ENCODE results near the gene SLC6A9. TPM values are rescaled to one million over a fixed set of nuclear protein-coding genes. Genes with fewer than 3 reads are reported as not detected.

SLC6A9 gene
- total RNA-seq, 1 experiment from 2014 or later = 12.8 TPM

- Histone ChIP-seq H3K9ac (ENCODE audit: low read length) (no peak overlapping the region), H3K4me1 (ENCODE audit: control insufficient read depth in 1 of 2, insufficient read depth in 2 of 2, low read length in 2 of 2) (peaks cover 7 to 8% of the 10 kb centered on the region in 2 experiments; a peak in 3 of 4 replicates), H3K9me3 (ENCODE audit: control insufficient read depth in 1 of 2, insufficient read depth in 1 of 2, low read depth in 1 of 2, low read length in 2 of 2) (no peaks in the 10 kb centered on the region), H4K20me1 (ENCODE audit: insufficient read depth) (no peaks in the 10 kb centered on the region), H3K27me3 (ENCODE audit: insufficient read depth, low read length) (no peaks in the 10 kb centered on the region), H3K27ac (ENCODE audit: low read depth, low read length) (no peak overlapping the region), H3K79me2 (ENCODE audit: insufficient read depth, low read length) (no peaks in the 10 kb centered on the region), H3K36me3 (ENCODE audit: control insufficient read depth in 1 of 2, insufficient read depth in 2 of 2, low read length in 2 of 2) (no peaks in the 10 kb centered on the region), H3K4me2 (ENCODE audit: low read length) (no peak overlapping the region), H2AFZ (ENCODE audit: low read depth, low read length, poor library complexity, severe bottlenecking) (no peak overlapping the region), H3K4me3 (replicated peaks in 1 of 2; ENCODE audit: low read depth in 1 of 2, low read length in 2 of 2) (no peak overlapping the region), H3K9me2 (ENCODE audit: insufficient read depth) (no peaks in the 10 kb centered on the region)
- ChIA-PET POLR2A (no interaction called here), CTCF (no interaction called here), RAD21 (ENCODE audit: low non-redundant PET in 1 of 2, low total read pairs in 2 of 2, uncharacterized antibody in 2 of 2, unreplicated experiment in 2 of 2) (no interaction called here)
- intact Hi-C loops (cut with micrococcal nuclease) = no loop called here
- ATAC-seq (no peak), DNase-seq (ENCODE audit: low read depth, low spot score) (no peak)
- no peak for TF ChIP-seq EZH2phosphoT487 (IDR thresholded peaks at IDR 0.05; ENCODE audit: borderline replicate concordance)
- TF ChIP-seq CEBPB (IDR thresholded peaks at IDR 0.05; ENCODE audit: low read depth) = no peak
- TF ChIP-seq, protein P1, sequence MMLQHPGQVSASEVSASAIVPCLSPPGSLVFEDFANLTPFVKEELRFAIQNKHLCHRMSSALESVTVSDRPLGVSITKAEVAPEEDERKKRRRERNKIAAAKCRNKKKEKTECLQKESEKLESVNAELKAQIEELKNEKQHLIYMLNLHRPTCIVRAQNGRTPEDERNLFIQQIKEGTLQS (IDR thresholded peaks at IDR 0.05) = no peak
- TF ChIP-seq ZFX (IDR thresholded peaks at IDR 0.05) = no peak
- no peak for TF ChIP-seq TCF7L2 (IDR thresholded peaks at IDR 0.05; ENCODE audit: borderline replicate concordance, extremely low read depth, insufficient read depth, insufficient read length)
- no peak for TF ChIP-seq SRF (IDR thresholded peaks at IDR 0.05; ENCODE audit: low read depth)
- TF ChIP-seq FOSL1 (IDR thresholded peaks at IDR 0.05; ENCODE audit: low read depth) = no peak
- no peak for TF ChIP-seq POLR2AphosphoS5 (IDR thresholded peaks at IDR 0.05; ENCODE audit: low read depth, low read length)
- TF ChIP-seq SIN3A (IDR thresholded peaks at IDR 0.05; ENCODE audit: low read depth) = no peak
- TF ChIP-seq, protein P2, sequence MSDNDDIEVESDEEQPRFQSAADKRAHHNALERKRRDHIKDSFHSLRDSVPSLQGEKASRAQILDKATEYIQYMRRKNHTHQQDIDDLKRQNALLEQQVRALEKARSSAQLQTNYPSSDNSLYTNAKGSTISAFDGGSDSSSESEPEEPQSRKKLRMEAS (IDR thresholded peaks at IDR 0.05) = no peak
- TF ChIP-seq EGR1 (IDR thresholded peaks at IDR 0.05; ENCODE audit: low read depth) = no peak
- no peak for TF ChIP-seq POLR2A (IDR thresholded peaks at IDR 0.05; ENCODE audit: borderline replicate concordance, extremely low read depth, insufficient read depth, insufficient read length)
- no peak for TF ChIP-seq SP1 (IDR thresholded peaks at IDR 0.05; ENCODE audit: low read depth)
- BruUV-seq (replicated peaks) = no TSS peak
These were observed 14.3 kb downstream of the SLC6A9 start for GRCh38 chr1:44016890-44017400.

Measured in HCT116 (cell line).